ENCODE measurements around the gene SLC12A5. TPM values are rescaled to one million over a fixed set of nuclear protein-coding genes. Genes with fewer than 3 reads are reported as not detected.

Gene SLC12A5
- total RNA-seq, 4 donors from 2014 or later: 5.2 TPM; not detected in 3

DNA sequence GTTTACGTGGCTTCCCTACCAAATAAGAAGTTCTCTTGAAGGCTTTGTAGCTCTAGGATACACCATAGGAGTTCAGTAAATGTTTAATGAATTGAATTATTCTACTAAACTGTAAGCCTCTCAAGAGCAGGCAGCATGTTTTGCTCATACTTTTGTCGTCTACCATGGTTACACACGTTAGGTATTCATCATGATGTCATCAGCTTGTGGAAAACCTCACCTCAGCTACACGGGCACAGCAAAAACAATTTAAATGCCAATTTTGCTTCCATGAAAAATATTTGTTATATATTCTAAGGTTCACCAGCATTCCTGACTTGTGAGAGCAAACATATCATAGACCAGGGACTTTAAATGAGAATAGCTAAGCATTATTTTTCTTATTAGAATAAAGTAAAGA, 44.0 kb downstream of the SLC12A5 start:
- WGBS, 2 donors: 73 to 78% methylated on average over 4 of the region's 4 CpGs
- Histone ChIP-seq H3K27ac (no peak overlapping the region), H3K4me3 (no peak overlapping the region), H3K36me3 (peaks cover 0 to 56% (median 13%) of the 10 kb centered on the region in 3 donors), H3K4me1 (peaks cover 0 to 59% (median 14%) of the 10 kb centered on the region in 4 donors), H3K9me3 (no peaks in the 10 kb centered on the region), H3K27me3 (no peaks in the 10 kb centered on the region)
- no peak for DNase-seq (ENCODE audit: low spot score in 2 of 2)
- TF ChIP-seq EP300 (IDR thresholded peaks at IDR 0.05): no peak
- TF ChIP-seq CTCF (IDR thresholded peaks at IDR 0.05): no peak
- TF ChIP-seq POLR2A (IDR thresholded peaks at IDR 0.05): no peak

DNA sequence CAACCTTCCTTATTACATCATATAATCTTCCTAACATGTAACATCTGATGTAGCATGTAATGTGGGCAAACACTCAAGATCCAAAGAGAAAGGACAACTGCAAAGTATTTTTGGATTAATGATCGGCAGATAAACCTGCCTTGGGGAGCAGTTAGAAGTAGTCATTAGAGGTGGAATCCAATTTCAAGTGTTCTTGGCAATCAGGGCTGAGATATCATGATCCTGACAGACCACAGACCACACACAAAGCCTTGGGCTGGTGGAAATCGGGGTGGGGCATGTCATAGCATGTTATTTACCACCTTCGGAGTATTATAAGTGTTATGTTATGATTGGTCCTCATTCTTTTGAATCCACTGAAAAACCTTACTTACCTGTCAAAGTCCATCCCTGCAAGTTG, 44.4 kb downstream of the SLC12A5 start:
- peak overlapping the region in 1 of 4 donors; percentile 22 for H3K27ac ChIP-seq
- peak in 1 of 2 donors; percentile 17 for TF ChIP-seq EP300 (IDR thresholded peaks at IDR 0.05)
- TF ChIP-seq CTCF (IDR thresholded peaks at IDR 0.05): no peak
- H3K9me3 ChIP-seq: no peaks in the 10 kb centered on the region
- H3K4me1 ChIP-seq: peaks cover 0 to 64% (median 16%) of the 10 kb centered on the region in 4 donors
- peaks cover 0 to 56% (median 9%) of the 10 kb centered on the region in 3 donors for H3K36me3 ChIP-seq
- H3K4me3 ChIP-seq: no peak overlapping the region
- DNase-seq (ENCODE audit: low spot score in 2 of 2): no peak
- no peaks in the 10 kb centered on the region for H3K27me3 ChIP-seq
- 66 to 67% methylated on average over 3 of the region's 3 CpGs for WGBS, 2 donors

- no peaks in the 10 kb centered on the region for H3K9me3 ChIP-seq
- no peak overlapping the region for H3K4me3 ChIP-seq
- no peak for DNase-seq (ENCODE audit: low spot score in 2 of 2)
- WGBS, 2 donors: 18 to 33% methylated on average over 3 of the region's 3 CpGs
- peaks cover 0 to 69% (median 19%) of the 10 kb centered on the region in 4 donors for H3K4me1 ChIP-seq
- no peaks in the 10 kb centered on the region for H3K27me3 ChIP-seq
- peaks cover 0 to 50% (median 4%) of the 10 kb centered on the region in 3 donors for H3K36me3 ChIP-seq
- peak overlapping the region in 1 of 4 donors; percentile 22 for H3K27ac ChIP-seq
- no peak for TF ChIP-seq CTCF (IDR thresholded peaks at IDR 0.05)
- TF ChIP-seq EP300 (IDR thresholded peaks at IDR 0.05): no peak
Measured at GRCh38 chr20:46074006-46074405, 45.0 kb downstream of the SLC12A5 start.

GRCh38 chr20:46076806-46077205, 47.8 kb downstream of the SLC12A5 start:
- H3K9me3 ChIP-seq: no peaks in the 10 kb centered on the region
- peaks cover 0 to 33% (median 0%) of the 10 kb centered on the region in 3 donors for H3K36me3 ChIP-seq
- peaks cover 6 to 97% (median 26%) of the 10 kb centered on the region in 4 donors for H3K4me1 ChIP-seq
- DNase-seq (ENCODE audit: low spot score in 2 of 2): no peak
- no peaks in the 10 kb centered on the region for H3K27me3 ChIP-seq
- no peak overlapping the region for H3K4me3 ChIP-seq
- no peak overlapping the region for H3K27ac ChIP-seq
- TF ChIP-seq CTCF (IDR thresholded peaks at IDR 0.05): no peak
- TF ChIP-seq POLR2A (IDR thresholded peaks at IDR 0.05): no peak
- no peak for TF ChIP-seq EP300 (IDR thresholded peaks at IDR 0.05)
- 82 to 83% methylated on average over 7 of the region's 7 CpGs for WGBS, 2 donors

- no peaks in the 10 kb centered on the region for H3K9me3 ChIP-seq
- no peaks in the 10 kb centered on the region for H3K27me3 ChIP-seq
- DNase-seq (ENCODE audit: low spot score in 2 of 2): no peak
- TF ChIP-seq POLR2A (IDR thresholded peaks at IDR 0.05) (no peak), CTCF (IDR thresholded peaks at IDR 0.05) (no peak), EP300 (IDR thresholded peaks at IDR 0.05) (no peak)
- 78 to 83% methylated on average over 8 of the region's 8 CpGs for WGBS, 2 donors
- no peak overlapping the region for H3K4me3 ChIP-seq
- peaks cover 6 to 100% (median 35%) of the 10 kb centered on the region in 4 donors for H3K4me1 ChIP-seq
- H3K27ac ChIP-seq: no peak overlapping the region
- peaks cover 0 to 33% (median 0%) of the 10 kb centered on the region in 3 donors for H3K36me3 ChIP-seq
Measured at GRCh38 chr20:46077642-46078305, 48.8 kb downstream of the SLC12A5 start.
